OCI-LY1 (cell line): Measurements from ENCODE around the gene SLC27A1.

Experiments used
- H2AFZ ChIP-seq: fragments of 200-600 bp; sonication (generic), shearing (Covaris generic); 2 replicates; pipeline ENCODE4 v1.6.0; 2014; ENCODE audit warnings: antibody characterized with exemption, mild to moderate bottlenecking, low read length
- H3F3A ChIP-seq: fragments of 200-600 bp; sonication (generic), shearing (Covaris generic); 2 replicates; pipeline ENCODE4 v1.6.0; 2014; ENCODE audit warnings: mild to moderate bottlenecking, antibody characterized with exemption, low read length, moderate library complexity; ENCODE audit not compliant: insufficient read depth
- H3K27ac ChIP-seq: fragments of 200-600 bp; sonication (generic); 2 replicates; pipeline ENCODE4 v1.5.1; 2014; ENCODE audit warnings: low read length, mixed run types, mild to moderate bottlenecking, low read depth; ENCODE audit not compliant: poor library complexity, severe bottlenecking
- H3K27me3 ChIP-seq: fragments of 200-600 bp; sonication (generic); 2 replicates; pipeline ENCODE4 v1.6.0; 2014; ENCODE audit warnings: antibody characterized with exemption, mild to moderate bottlenecking, low read length, moderate library complexity; ENCODE audit not compliant: insufficient read depth
- H3K36me3 ChIP-seq: fragments of 200-600 bp; sonication (generic); 2 replicates; pipeline ENCODE4 v1.6.1; 2014; ENCODE audit warnings: mild to moderate bottlenecking, antibody characterized with exemption, low read length, moderate library complexity, mixed read lengths; ENCODE audit not compliant: insufficient read depth
- H3K4me1 ChIP-seq: fragments of 200-600 bp; sonication (generic); 2 replicates; pipeline ENCODE4 v1.5.1; 2014; ENCODE audit warnings: mild to moderate bottlenecking, low read length, moderate library complexity; ENCODE audit not compliant: insufficient read depth, severe bottlenecking
- H3K4me2 ChIP-seq: fragments of 200-600 bp; sonication (generic), shearing (Covaris generic); 2 replicates; pipeline ENCODE4 v1.6.1; 2014; ENCODE audit warnings: low read length
- H3K4me3 ChIP-seq: fragments of 200-600 bp; sonication (generic); 2 replicates; pipeline ENCODE4 v1.5.1; 2014; ENCODE audit warnings: low read length, low read depth, mild to moderate bottlenecking, mixed read lengths; ENCODE audit not compliant: poor library complexity, severe bottlenecking
- H3K79me2 ChIP-seq: fragments of 200-600 bp; shearing (Covaris generic); 2 replicates; pipeline ENCODE4 v1.6.1; 2016; ENCODE audit warnings: mixed run types, low read length, mixed read lengths; ENCODE audit not compliant: insufficient read depth
- H3K9ac ChIP-seq: fragments of 200-600 bp; sonication (generic), shearing (Covaris generic); 2 replicates; pipeline ENCODE4 v1.6.1; 2014; ENCODE audit warnings: mild to moderate bottlenecking, low read length, mixed read lengths
- H3K9me2 ChIP-seq: fragments of 200-600 bp; sonication (generic), shearing (Covaris generic); 2 replicates; pipeline ENCODE4 v1.6.1; 2014; ENCODE audit warnings: low read depth, mild to moderate bottlenecking, low read length, mixed read lengths
- H3K9me3 ChIP-seq: fragments of 200-600 bp; shearing (Covaris generic); 2 replicates; pipeline ENCODE4 v1.6.1; 2014; ENCODE audit warnings: low read length, mixed read lengths
- H4K20me1 ChIP-seq: fragments of 200-600 bp; sonication (generic), shearing (Covaris generic); 2 replicates; pipeline ENCODE4 v1.6.0; 2016; ENCODE audit warnings: mild to moderate bottlenecking, low read length; ENCODE audit not compliant: insufficient read depth
- CTCF ChIP-seq: fragments of 200-600 bp; sonication (generic), shearing (Covaris generic); IDR thresholded peaks from 2 replicates; pipeline ENCODE4 v1.5.1; 2017; ENCODE audit warnings: mild to moderate bottlenecking, antibody characterized with exemption, low read length, moderate library complexity, mixed read lengths
- EZH2 ChIP-seq: fragments of 200-600 bp; sonication (generic), shearing (Covaris generic); IDR thresholded peaks from 2 replicates; pipeline ENCODE4 v1.8.0; 2017; ENCODE audit warnings: borderline replicate concordance, mixed run types, mild to moderate bottlenecking, antibody characterized with exemption, low read length, moderate library complexity, mixed read lengths

Gene SLC27A1

GRCh38 chr19:17457616-17458015 lies 12.7 kb upstream of the SLC27A1 start:
- Histone ChIP-seq H3K4me2 (no peak overlapping the region), H3K36me3 (no peaks in the 10 kb centered on the region), H3K4me3 (no peak overlapping the region), H4K20me1 (no peaks in the 10 kb centered on the region), H3K27me3 (peaks cover 7% of the 10 kb centered on the region; the same call in 1 of the 2 replicates), H2AFZ (no peak overlapping the region), H3K27ac (no peak overlapping the region), H3F3A (no peaks in the 10 kb centered on the region), H3K9me3 (no peaks in the 10 kb centered on the region), H3K9me2 (no peaks in the 10 kb centered on the region), H3K79me2 (no peaks in the 10 kb centered on the region), H3K9ac (no peak overlapping the region), H3K4me1 (peaks cover 4% of the 10 kb centered on the region)
- no peak for TF ChIP-seq CTCF
- TF ChIP-seq EZH2: no peak

- Histone ChIP-seq H3K9me2 (no peaks in the 10 kb centered on the region), H3K4me1 (no peaks in the 10 kb centered on the region), H3F3A (no peaks in the 10 kb centered on the region), H3K79me2 (no peaks in the 10 kb centered on the region), H3K27ac (no peak overlapping the region), H3K4me2 (no peak overlapping the region), H3K27me3 (peaks cover 7% of the 10 kb centered on the region; the same call in 1 of the 2 replicates), H3K9me3 (no peaks in the 10 kb centered on the region), H3K4me3 (no peak overlapping the region), H3K9ac (no peak overlapping the region), H3K36me3 (no peaks in the 10 kb centered on the region), H2AFZ (no peak overlapping the region), H4K20me1 (no peaks in the 10 kb centered on the region)
- no peak for TF ChIP-seq CTCF
- no peak for TF ChIP-seq EZH2
These were observed 11.4 kb upstream of the SLC27A1 start for GRCh38 chr19:17458970-17459369.

GRCh38 chr19:17460372-17461230 lies 9.7 kb upstream of the SLC27A1 start, which contains the start of gene NXNL1:
Gene NXNL1, minus strand, starts transcription at chr19:17460926. Its CDS starts 57 bp downstream, at chr19:17460869.
- Histone ChIP-seq H3K4me2 (no peak within 1 kb of the TSS), H2AFZ (no peak within 1 kb of the TSS), H3K4me1 (no peaks in the 10 kb centered on the region), H3K9ac (no peak within 1 kb of the TSS), H3K9me2 (no peaks in the 10 kb centered on the region), H3K79me2 (no peaks in the 10 kb centered on the region), H3K27ac (no peak within 1 kb of the TSS), H3K9me3 (no peaks in the 10 kb centered on the region), H3K4me3 (no peak within 1 kb of the TSS), H3F3A (no peaks in the 10 kb centered on the region), H4K20me1 (no peaks in the 10 kb centered on the region), H3K36me3 (no peaks in the 10 kb centered on the region), H3K27me3 (peaks cover 7% of the 10 kb centered on the region; the same call in 1 of the 2 replicates)
- no peak for TF ChIP-seq CTCF
- TF ChIP-seq EZH2: no peak
